NT2/D1 (cell line): ENCODE data around the gene CLSTN2.

ENCODE experiments used
- SUZ12 ChIP-seq: IDR thresholded peaks from 2 replicates; pipeline ENCODE4 v1.6.1; 2011; ENCODE audit not compliant: insufficient read length, insufficient read depth; ENCODE audit errors: extremely low read depth
- YY1 ChIP-seq: IDR thresholded peaks from 2 replicates; pipeline ENCODE4 v1.6.1; 2011; ENCODE audit not compliant: insufficient read length, insufficient read depth
- ZNF274 ChIP-seq: IDR thresholded peaks from 2 replicates; pipeline ENCODE4 v1.6.1; 2011; ENCODE audit warnings: mild to moderate bottlenecking, low read depth, low read length

DNA sequence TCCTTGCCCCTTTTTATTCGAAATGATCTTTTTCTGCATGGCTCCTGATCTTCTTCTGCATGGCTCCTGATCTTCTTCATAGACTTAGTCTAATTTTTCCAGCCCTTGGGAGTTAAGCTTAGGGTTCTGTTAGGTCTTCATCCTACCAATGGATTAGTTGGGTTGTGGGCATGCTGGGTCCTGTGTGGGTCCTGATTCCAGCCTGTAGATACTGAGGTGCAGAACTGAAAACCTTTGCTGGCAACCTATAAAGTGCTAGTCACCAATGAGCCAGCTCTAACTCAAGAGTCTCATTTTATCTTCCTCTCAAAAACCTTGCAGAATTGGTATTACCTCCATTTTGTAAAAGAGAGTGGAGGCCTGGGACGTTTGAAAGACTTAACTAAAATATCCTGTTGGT lies 229.2 kb downstream of the CLSTN2 start:
- TF ChIP-seq SUZ12 = no peak
- TF ChIP-seq YY1 = no peak
- TF ChIP-seq ZNF274 = no peak
